Measurements from ENCODE around the gene NOP53. TPM values are rescaled to one million over a fixed set of nuclear protein-coding genes. Genes with fewer than 3 reads are reported as not detected.

NOP53 gene
- total RNA-seq (59.6 and 110 TPM in 2 replicates), polyA plus RNA-seq (47.2 and 60.8 TPM in 2 replicates), polyA minus RNA-seq (ENCODE audit: low replicate concordance) (18.5 and 20.5 TPM in 2 replicates)
- 151 and 182 TPM in 2 replicates for polyA plus RNA-seq (2012)

DNA sequence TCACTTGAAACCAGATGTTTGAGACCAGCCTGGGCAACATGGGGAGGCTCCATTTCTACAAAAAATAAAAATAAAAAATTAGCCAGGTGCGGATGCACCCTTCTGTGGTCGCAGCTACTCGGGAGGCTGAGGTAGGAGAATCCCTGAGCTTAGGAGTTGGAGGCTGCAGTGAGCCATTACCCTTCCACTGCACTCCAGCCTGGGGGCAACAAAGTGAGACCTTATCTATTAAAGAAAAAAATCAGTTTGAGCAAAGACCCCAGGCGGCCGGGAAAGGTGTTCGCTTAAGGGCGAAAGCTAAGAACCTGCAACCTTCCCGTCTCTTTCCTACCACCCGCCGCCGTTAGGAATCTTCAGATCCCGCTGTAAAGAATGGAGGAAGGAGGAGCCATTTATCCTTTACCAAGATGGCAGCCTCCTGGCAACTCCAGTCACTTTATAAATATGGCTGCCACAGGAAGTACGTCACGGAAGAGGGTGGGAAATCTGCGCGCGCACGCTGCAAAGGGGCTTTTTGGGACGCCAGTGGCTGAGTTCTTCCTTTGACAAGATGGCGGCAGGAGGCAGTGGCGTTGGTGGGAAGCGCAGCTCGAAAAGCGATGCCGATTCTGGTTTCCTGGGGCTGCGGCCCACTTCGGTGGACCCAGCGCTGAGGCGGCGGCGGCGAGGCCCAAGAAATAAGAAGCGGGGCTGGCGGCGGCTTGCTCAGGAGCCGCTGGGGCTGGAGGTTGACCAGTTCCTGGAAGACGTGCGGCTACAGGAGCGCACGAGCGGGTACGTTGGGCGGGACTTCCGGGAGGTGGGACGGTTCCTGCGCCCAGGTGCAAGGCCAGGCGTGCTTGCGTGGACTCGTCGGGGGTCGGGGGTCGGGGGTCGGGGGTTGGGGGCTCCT, at the start of gene NOP53:
Gene NOP53 (plus strand): TSS at position 537 of the 892 bp plus-strand sequence. CDS start 14 bp downstream, at position 551.
- H3K79me2 ChIP-seq (ENCODE audit: control insufficient read depth, insufficient read depth, low read length): peaks cover 24% of the 10 kb centered on the region
- peaks cover 2% of the 10 kb centered on the region for H4K20me1 ChIP-seq (ENCODE audit: control insufficient read depth, extremely low read depth, insufficient read depth, low read length)
- H3K9me3 ChIP-seq (ENCODE audit: control insufficient read depth, insufficient read depth, low read depth, low read length): no peaks in the 10 kb centered on the region
- peak within 1 kb of the TSS; percentile 75 to 90 (median 80) for H3K4me3 ChIP-seq (replicated peaks in 1 of 4; ENCODE audit: control extremely low read depth in 1 of 4, insufficient read depth in 1 of 4, low read depth in 3 of 4, low read length in 4 of 4)
- DNase-seq (ENCODE audit: low read depth in 2 of 2): peak; percentile 92 to 97
- TF ChIP-seq EZH2 (IDR thresholded peaks at IDR 0.05; ENCODE audit: low read length, missing control alignments): no peak
- TF ChIP-seq, protein P1, sequence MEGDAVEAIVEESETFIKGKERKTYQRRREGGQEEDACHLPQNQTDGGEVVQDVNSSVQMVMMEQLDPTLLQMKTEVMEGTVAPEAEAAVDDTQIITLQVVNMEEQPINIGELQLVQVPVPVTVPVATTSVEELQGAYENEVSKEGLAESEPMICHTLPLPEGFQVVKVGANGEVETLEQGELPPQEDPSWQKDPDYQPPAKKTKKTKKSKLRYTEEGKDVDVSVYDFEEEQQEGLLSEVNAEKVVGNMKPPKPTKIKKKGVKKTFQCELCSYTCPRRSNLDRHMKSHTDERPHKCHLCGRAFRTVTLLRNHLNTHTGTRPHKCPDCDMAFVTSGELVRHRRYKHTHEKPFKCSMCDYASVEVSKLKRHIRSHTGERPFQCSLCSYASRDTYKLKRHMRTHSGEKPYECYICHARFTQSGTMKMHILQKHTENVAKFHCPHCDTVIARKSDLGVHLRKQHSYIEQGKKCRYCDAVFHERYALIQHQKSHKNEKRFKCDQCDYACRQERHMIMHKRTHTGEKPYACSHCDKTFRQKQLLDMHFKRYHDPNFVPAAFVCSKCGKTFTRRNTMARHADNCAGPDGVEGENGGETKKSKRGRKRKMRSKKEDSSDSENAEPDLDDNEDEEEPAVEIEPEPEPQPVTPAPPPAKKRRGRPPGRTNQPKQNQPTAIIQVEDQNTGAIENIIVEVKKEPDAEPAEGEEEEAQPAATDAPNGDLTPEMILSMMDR (conservative IDR thresholded peaks at IDR 0.05 in 1 of 2, IDR thresholded peaks at IDR 0.05 in 1 of 2; ENCODE audit: low read depth in 1 of 2, low read length in 2 of 2): no peak
- peaks cover 17% of the 10 kb centered on the region for H3K36me3 ChIP-seq (ENCODE audit: control insufficient read depth, insufficient read depth, low read length)
- peak within 1 kb of the TSS; percentile 83 for H3K4me2 ChIP-seq (ENCODE audit: extremely low read depth, insufficient read depth, low read length)
- H3K9ac ChIP-seq (ENCODE audit: insufficient read depth, low read length): peak within 1 kb of the TSS; percentile 92
- H3K27ac ChIP-seq (ENCODE audit: insufficient read depth, low read length): peak within 1 kb of the TSS; percentile 93
- no peak within 1 kb of the TSS for H2AFZ ChIP-seq (ENCODE audit: low read length)
- H3K27me3 ChIP-seq (ENCODE audit: control insufficient read depth, insufficient read depth, low read length): no peaks in the 10 kb centered on the region
- peaks cover 19% of the 10 kb centered on the region for H3K4me1 ChIP-seq (ENCODE audit: control insufficient read depth, extremely low read depth, insufficient read depth, low read length)

DNA sequence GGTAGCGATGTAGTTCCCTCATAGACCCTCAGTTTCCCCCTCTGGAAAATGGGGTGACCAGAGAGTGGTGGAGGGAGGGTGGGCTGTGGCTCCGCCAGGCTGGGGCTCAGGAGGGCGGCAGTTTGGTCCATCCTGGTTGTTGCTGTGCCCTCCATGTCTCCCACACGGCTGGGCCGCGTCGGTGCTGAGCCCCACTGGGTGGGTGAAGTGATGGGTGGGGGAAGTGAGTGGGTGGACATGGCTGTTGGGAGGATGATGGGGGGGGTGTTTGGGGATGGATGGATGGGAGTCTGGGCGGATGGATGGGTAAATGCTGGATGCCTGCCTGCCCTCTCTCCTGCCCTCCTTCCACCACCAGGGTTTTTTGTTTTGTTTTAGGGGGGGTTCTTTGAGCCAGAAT, 48.7 kb upstream of the NOP53 start:
- Histone ChIP-seq H3K4me1 (ENCODE audit: control insufficient read depth, extremely low read depth, insufficient read depth, low read length) (no peaks in the 10 kb centered on the region), H3K4me2 (ENCODE audit: extremely low read depth, insufficient read depth, low read length) (no peak overlapping the region), H3K36me3 (ENCODE audit: control insufficient read depth, insufficient read depth, low read length) (peaks cover 18% of the 10 kb centered on the region), H3K27me3 (ENCODE audit: control insufficient read depth, insufficient read depth, low read length) (no peaks in the 10 kb centered on the region), H3K4me3 (replicated peaks in 1 of 4; ENCODE audit: control extremely low read depth in 1 of 4, insufficient read depth in 1 of 4, low read depth in 3 of 4, low read length in 4 of 4) (no peak overlapping the region), H3K9me3 (ENCODE audit: control insufficient read depth, insufficient read depth, low read depth, low read length) (no peaks in the 10 kb centered on the region), H3K27ac (ENCODE audit: insufficient read depth, low read length) (no peak overlapping the region), H4K20me1 (ENCODE audit: control insufficient read depth, extremely low read depth, insufficient read depth, low read length) (no peaks in the 10 kb centered on the region), H3K9ac (ENCODE audit: insufficient read depth, low read length) (no peak overlapping the region), H2AFZ (ENCODE audit: low read length) (no peak overlapping the region), H3K79me2 (ENCODE audit: control insufficient read depth, insufficient read depth, low read length) (no peaks in the 10 kb centered on the region)
- no peak for DNase-seq (ENCODE audit: low read depth in 2 of 2)
- TF ChIP-seq, protein P1 (conservative IDR thresholded peaks at IDR 0.05 in 1 of 2, IDR thresholded peaks at IDR 0.05 in 1 of 2; ENCODE audit: low read depth in 1 of 2, low read length in 2 of 2): no peak
- TF ChIP-seq EZH2 (IDR thresholded peaks at IDR 0.05; ENCODE audit: low read length, missing control alignments): no peak

DNA sequence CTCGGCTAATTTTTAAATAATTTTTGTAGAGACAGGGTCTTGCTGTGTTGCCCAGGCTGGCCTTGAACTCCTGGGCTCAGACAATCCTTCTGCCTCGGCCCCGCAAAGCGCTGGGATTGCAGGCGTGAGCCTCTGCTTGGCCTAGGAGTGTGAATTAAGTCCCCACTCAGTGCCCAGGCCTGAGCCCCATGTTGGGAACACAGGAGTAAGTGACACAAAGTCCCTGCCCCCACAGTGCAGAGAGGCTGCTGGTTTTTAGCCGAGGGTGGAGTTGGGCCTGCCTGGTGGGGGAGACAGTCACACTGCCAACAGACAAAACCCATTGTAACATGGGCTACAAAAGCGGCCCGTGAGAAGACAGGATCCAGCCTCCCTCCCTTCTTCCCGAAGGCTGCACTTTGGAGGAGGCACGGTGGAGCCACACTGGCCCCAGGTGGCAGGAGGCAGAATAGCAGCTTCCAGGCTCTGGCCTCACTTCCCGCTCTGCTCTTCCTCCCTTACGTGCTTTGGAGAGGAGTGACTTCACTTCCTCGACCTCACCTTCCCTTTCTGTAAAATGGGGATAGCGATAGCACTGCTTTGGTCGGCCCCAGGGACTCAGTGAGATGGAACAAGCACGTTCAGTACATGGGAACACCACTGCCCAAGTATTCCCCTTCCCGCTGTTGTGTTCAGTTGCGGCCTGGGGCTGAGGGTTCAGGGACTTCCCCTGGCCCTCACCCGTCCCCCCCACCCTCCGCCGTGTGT, 47.3 kb upstream of the NOP53 start:
- DNase-seq (ENCODE audit: low read depth in 2 of 2): peak; percentile 66 to 83
- Histone ChIP-seq H3K36me3 (ENCODE audit: control insufficient read depth, insufficient read depth, low read length) (peaks cover 22% of the 10 kb centered on the region), H3K27ac (ENCODE audit: insufficient read depth, low read length) (peak overlapping the region; percentile 32), H3K4me3 (replicated peaks in 1 of 4; ENCODE audit: control extremely low read depth in 1 of 4, insufficient read depth in 1 of 4, low read depth in 3 of 4, low read length in 4 of 4) (no peak overlapping the region), H4K20me1 (ENCODE audit: control insufficient read depth, extremely low read depth, insufficient read depth, low read length) (no peaks in the 10 kb centered on the region), H2AFZ (ENCODE audit: low read length) (no peak overlapping the region), H3K27me3 (ENCODE audit: control insufficient read depth, insufficient read depth, low read length) (no peaks in the 10 kb centered on the region), H3K9ac (ENCODE audit: insufficient read depth, low read length) (no peak overlapping the region), H3K4me2 (ENCODE audit: extremely low read depth, insufficient read depth, low read length) (no peak overlapping the region), H3K4me1 (ENCODE audit: control insufficient read depth, extremely low read depth, insufficient read depth, low read length) (no peaks in the 10 kb centered on the region), H3K9me3 (ENCODE audit: control insufficient read depth, insufficient read depth, low read depth, low read length) (no peaks in the 10 kb centered on the region), H3K79me2 (ENCODE audit: control insufficient read depth, insufficient read depth, low read length) (no peaks in the 10 kb centered on the region)
- TF ChIP-seq EZH2 (IDR thresholded peaks at IDR 0.05; ENCODE audit: low read length, missing control alignments): no peak
- TF ChIP-seq, protein P1 (conservative IDR thresholded peaks at IDR 0.05 in 1 of 2, IDR thresholded peaks at IDR 0.05 in 1 of 2; ENCODE audit: low read depth in 1 of 2, low read length in 2 of 2): peak; percentile 99

Measured in fibroblast of lung (primary cell).